HepG2 (cell line): ENCODE data around the gene SPRED2. TPM values are rescaled to one million over a fixed set of nuclear protein-coding genes. Genes with fewer than 3 reads are reported as not detected.

Source experiments
- ATAC-seq: fragments of 200-7000 bp; cut with Tn5 transposase; 3 replicates; pipeline ENCODE4 v1.9.1; 2020; ENCODE audit warnings: mild to moderate bottlenecking, moderate library complexity
- BruUV-seq: library from RNA; stranded (reverse); fragments of 400-500 nt; replicated peaks from 2 replicates; lab custom pipeline; 2021; lab: Mats Ljungman, UMichigan
- CTCF ChIA-PET: fragments of 300-600 bp; formaldehyde crosslinking; extraction: SDS; loops from one replicate; lab custom pipeline; 2021; ENCODE audit warnings: low total read pairs, inconsistent platforms, low intra/inter-chr PET ratio; lab: Yijun Ruan, JAX
- POLR2A ChIA-PET: fragments of 350-600 bp; sonication (Branson Sonifier 250); formaldehyde crosslinking; loops from one replicate; lab custom pipeline; 2020; ENCODE audit warnings: antibody characterized with exemption, inconsistent platforms; lab: Yijun Ruan, JAX
- DNase-seq: peaks from one replicate; pipeline ENCODE4 v3.0.0-alpha.2; 2015; ENCODE audit warnings: low spot score
- FAIRE-seq: peaks from 3 replicates; lab custom pipeline; 2011; peaks lifted over from hg19 to GRCh38; lab: Jason Lieb, UNC
- H2AFZ ChIP-seq: one replicate; pipeline ENCODE4 v1.6.1; 2011; ENCODE audit warnings: low read length, inconsistent platforms
- H3K27ac ChIP-seq: fragments of 300-600 bp; 3 replicates; pipeline ENCODE4 v1.8.0; 2011; ENCODE audit warnings: mixed run types, mild to moderate bottlenecking, mixed read lengths, low read length, inconsistent platforms; ENCODE audit not compliant: insufficient read depth; ENCODE audit errors: extremely low read length
- H3K27me3 ChIP-seq, 2 experiments: fragments of 200-600 bp in 1 of 2; 2 replicates in 1 of 2; 3 replicates in 1 of 2; pipeline versions ENCODE4 v1.6.0 to v1.8.0; 2011; ENCODE audit warnings: low read length in 2 of 2, mild to moderate bottlenecking in 2 of 2, moderate library complexity in 2 of 2, inconsistent platforms in 1 of 2; ENCODE audit not compliant: insufficient read depth in 2 of 2, control insufficient read depth in 1 of 2
- H3K36me3 ChIP-seq, 2 experiments: fragments of 200-600 bp in 1 of 2; replicated peaks in 1 of 2; 2 replicates in 1 of 2; 3 replicates in 1 of 2; pipeline versions ENCODE4 v1.5.1 to v1.8.0; 2011; ENCODE audit warnings: low read length in 2 of 2, inconsistent platforms in 1 of 2; ENCODE audit not compliant: insufficient read depth in 2 of 2, control insufficient read depth in 1 of 2
- H3K4me1 ChIP-seq: 2 replicates; pipeline ENCODE4 v1.5.1; 2012; ENCODE audit warnings: low read length, inconsistent platforms; ENCODE audit not compliant: insufficient read depth
- H3K4me2 ChIP-seq: 2 replicates; pipeline ENCODE4 v1.6.0; 2011; ENCODE audit warnings: low read depth, low read length, inconsistent platforms
- H3K4me3 ChIP-seq, 3 experiments: fragments of 200-600 bp in 1 of 3; sonication (generic), shearing (Covaris generic) in 1 of 3; replicated peaks in 1 of 3; 2 replicates each; pipeline ENCODE4 v1.5.1; 2011 to 2016; ENCODE audit warnings: low read length in 3 of 3, inconsistent platforms in 2 of 3, low read depth in 2 of 3, mild to moderate bottlenecking in 2 of 3, control low read depth in 1 of 3, mixed read lengths in 1 of 3; ENCODE audit not compliant: insufficient read depth in 1 of 3
- H3K79me2 ChIP-seq: one replicate; pipeline ENCODE4 v1.6.1; 2011; ENCODE audit warnings: low read length, inconsistent platforms; ENCODE audit not compliant: insufficient read depth
- H3K9ac ChIP-seq: 2 replicates; pipeline ENCODE4 v1.6.0; 2011; ENCODE audit warnings: mild to moderate bottlenecking, low read depth, low read length, inconsistent platforms; ENCODE audit not compliant: insufficient read depth
- H3K9me3 ChIP-seq: 2 replicates; pipeline ENCODE4 v1.5.1; 2012; ENCODE audit warnings: mild to moderate bottlenecking, low read length
- H4K20me1 ChIP-seq: 2 replicates; pipeline ENCODE4 v1.6.0; 2011; ENCODE audit warnings: inconsistent platforms, mild to moderate bottlenecking, low read length, moderate library complexity; ENCODE audit not compliant: insufficient read depth
- CTCF ChIP-seq: sonication (generic); formaldehyde crosslinking; IDR thresholded peaks from 2 replicates; pipeline ENCODE4 v1.5.0; 2020; ENCODE audit warnings: mild to moderate bottlenecking, missing genetic modification reagents, moderate library complexity
- HNRNPL ChIP-seq: fragments of 200-400 bp; formaldehyde crosslinking; IDR thresholded peaks from 2 replicates; pipeline ENCODE4 v1.6.1; 2017; ENCODE audit warnings: mild to moderate bottlenecking, low read depth, low read length
- POLR2G ChIP-seq: fragments of 200-400 bp; formaldehyde crosslinking; IDR thresholded peaks from 2 replicates; pipeline ENCODE4 v1.6.1; 2018; ENCODE audit warnings: mild to moderate bottlenecking, low read depth, low read length, moderate library complexity
- TBP ChIP-seq: sonication (generic); formaldehyde crosslinking; IDR thresholded peaks from 2 replicates; pipeline ENCODE4 v1.5.0; 2020; ENCODE audit warnings: missing genetic modification reagents
- TFE3 ChIP-seq: IDR thresholded peaks from 2 replicates; pipeline ENCODE4 v1.6.1; 2016
- U2AF2 ChIP-seq: fragments of 200-400 bp; formaldehyde crosslinking; IDR thresholded peaks from 2 replicates; pipeline ENCODE4 v1.6.1; 2017; ENCODE audit warnings: low read depth, mild to moderate bottlenecking, low read length
- ZNF670 ChIP-seq: sonication (generic); formaldehyde crosslinking; IDR thresholded peaks from 2 replicates; pipeline ENCODE4 v1.8.0; 2022; ENCODE audit warnings: mild to moderate bottlenecking, missing genetic modification reagents, borderline replicate concordance
- whole genome bisulfite sequencing: methylation state at CpG from one replicate; pipeline ENCODE4 v1.1.6; 2017; ENCODE audit warnings: low lambda C conversion rate; 5-methylcytosine and 5-hydroxymethylcytosine counted together
- in situ Hi-C: cut with HindIII; loops from 2 replicates; pipeline ENCODE4 v1.10.0; 2017; ENCODE audit warnings: low pct_unique_long_range_greater_than_20kb; ENCODE audit not compliant: extremely low pct_ligation_motif_present
- intact Hi-C: fragments of 100-400 bp; cut with micrococcal nuclease; formaldehyde crosslinking; loops from one replicate; pipeline ENCODE4 v1.10.0; 2022; ENCODE audit not compliant: unreplicated experiment
- polyA plus RNA-seq, 8 experiments: library from polyadenylated mRNA; depleted of rRNA in 3 of 8; stranded (reverse) in 7 of 8; unstranded in 1 of 8; fragments of >200 nt; fragmentation: Illumina TruSeq in 4 of 8; extraction: Trizol in 4 of 8; gene quantifications; 2 replicates each; pipeline versions ENCODE4 v1.2.1 to v1.2.3, GENCODE V29; 2011 to 2016; ENCODE audit warnings: low read depth in 4 of 8, missing spikeins in 1 of 8, mixed read lengths in 1 of 8; ENCODE audit not compliant: insufficient read depth in 1 of 8
- total RNA-seq, 5 experiments: library from RNA; depleted of rRNA; stranded (reverse); fragments of >200 nt; fragmentation: Illumina TruSeq; extraction: Trizol; gene quantifications; 2 replicates each; pipeline ENCODE4 v1.2.3, GENCODE V29; 2016; ENCODE audit warnings: low read depth in 1 of 5
- TF ChIP-seq, protein P1 (sequence below): sonication (generic); formaldehyde crosslinking; IDR thresholded peaks from 2 replicates; pipeline ENCODE4 v1.8.1; 2023; ENCODE audit warnings: missing genetic modification reagents, inconsistent platforms, borderline replicate concordance

The SPRED2 gene
- total and polyA plus RNA-seq, 2 of the 13 experiments (the other 11 are each of a cell fraction or from before 2014, with no cell fraction given) = 13.0 to 37.0 TPM

DNA sequence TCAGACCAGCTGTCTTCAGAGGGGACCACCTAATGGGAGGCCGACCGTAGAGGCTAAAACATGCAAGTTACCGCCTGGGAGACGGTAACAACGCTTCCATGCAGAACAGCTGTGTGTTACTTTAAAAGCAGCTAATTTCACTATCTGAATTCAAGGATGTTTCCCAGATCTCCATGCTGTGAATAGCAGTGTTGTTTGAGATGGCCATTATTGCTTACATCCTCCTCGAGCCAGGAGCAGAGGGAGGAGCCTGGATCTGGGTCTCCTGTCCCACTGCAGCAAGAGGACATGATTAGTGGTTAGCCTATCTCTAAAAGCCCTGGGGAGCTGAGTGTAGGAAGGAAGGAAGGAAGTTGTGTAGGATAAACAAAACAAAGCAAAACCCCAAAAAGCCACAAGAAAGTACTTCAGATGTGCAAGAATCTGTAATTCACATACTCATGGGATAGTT is 153.8 kb downstream of the SPRED2 start:
- peak; percentile 16; the same call in 2 of the 3 replicates for ATAC-seq
- intact Hi-C loops = no loop called here
- H3K27ac ChIP-seq = no peak overlapping the region
- H3K79me2 ChIP-seq = no peaks in the 10 kb centered on the region
- DNase-seq = no peak
- ChIA-PET CTCF (no interaction called here), POLR2A (interaction anchor here (0.8 to 1.0 kb wide), 2 partner anchors 23 to 153 kb away, joined by 3 read pairs; partner anchors contain the start of gene SPRED2)
- H3K4me1 ChIP-seq = peaks cover 30% of the 10 kb centered on the region
- H3K9me3 ChIP-seq = no peaks in the 10 kb centered on the region
- H3K4me3 ChIP-seq = no peak overlapping the region
- in situ Hi-C loops = no loop called here
- H4K20me1 ChIP-seq = no peaks in the 10 kb centered on the region
- H3K4me2 ChIP-seq = no peak overlapping the region
- H3K9ac ChIP-seq = no peak overlapping the region
- BruUV-seq = no TSS peak
- no peak for FAIRE-seq
- H3K27me3 ChIP-seq = no peaks in the 10 kb centered on the region
- H3K36me3 ChIP-seq = no peaks in the 10 kb centered on the region
- H2AFZ ChIP-seq = no peak overlapping the region
- TF ChIP-seq ZNF670 (CRISPR knock-in tag) (no peak), POLR2G (0 out of 2 replicates have a peak, but pooled peaks have one; percentile 5)
- WGBS = 76% methylated on average over 6 of the region's 6 CpGs

GRCh38 chr2:65277791-65278483 is 154.5 kb downstream of the SPRED2 start:
- in situ Hi-C loops (no loop called here), intact Hi-C loops (no loop called here)
- no peaks in the 10 kb centered on the region for H3K79me2 ChIP-seq
- H3K27ac ChIP-seq = no peak overlapping the region
- FAIRE-seq (no peak), ATAC-seq (peak; percentile 32)
- H3K27me3 ChIP-seq = no peaks in the 10 kb centered on the region
- no peak overlapping the region for H3K4me2 ChIP-seq
- no peaks in the 10 kb centered on the region for H3K36me3 ChIP-seq
- no peaks in the 10 kb centered on the region for H3K9me3 ChIP-seq
- TF ChIP-seq, protein P1, sequence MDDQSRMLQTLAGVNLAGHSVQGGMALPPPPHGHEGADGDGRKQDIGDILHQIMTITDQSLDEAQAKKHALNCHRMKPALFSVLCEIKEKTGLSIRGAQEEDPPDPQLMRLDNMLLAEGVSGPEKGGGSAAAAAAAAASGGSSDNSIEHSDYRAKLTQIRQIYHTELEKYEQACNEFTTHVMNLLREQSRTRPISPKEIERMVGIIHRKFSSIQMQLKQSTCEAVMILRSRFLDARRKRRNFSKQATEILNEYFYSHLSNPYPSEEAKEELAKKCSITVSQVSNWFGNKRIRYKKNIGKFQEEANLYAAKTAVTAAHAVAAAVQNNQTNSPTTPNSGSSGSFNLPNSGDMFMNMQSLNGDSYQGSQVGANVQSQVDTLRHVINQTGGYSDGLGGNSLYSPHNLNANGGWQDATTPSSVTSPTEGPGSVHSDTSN (CRISPR knock-in tag) = no peak
- TF ChIP-seq TFE3 (no peak), TBP (CRISPR knock-in tag) (no peak), HNRNPL (no peak), CTCF (0 out of 2 replicates have a peak, but pooled peaks have one; percentile 14), U2AF2 (no peak)
- TF ChIP-seq, all 625 proteins: peak for 1
- 73% methylated on average over 5 of the region's 5 CpGs for WGBS
- ChIA-PET POLR2A (interaction anchor here (0.8 to 1.1 kb wide), 3 partner anchors 23 to 159 kb away, joined by 3 to 4 read pairs (median 3); partner anchors contain the start of gene SPRED2), CTCF (no interaction called here)
- Histone ChIP-seq H4K20me1 (no peaks in the 10 kb centered on the region), H3K4me1 (peaks cover 30% of the 10 kb centered on the region), H3K4me3 (no peak overlapping the region), H2AFZ (no peak overlapping the region), H3K9ac (no peak overlapping the region)
- BruUV-seq = no TSS peak
- DNase-seq = no peak
